Measurements from ENCODE around the gene MTRF1L.

Gene MTRF1L

GRCh38 chr6:152979116-152979515 lies 23.4 kb downstream of the MTRF1L start:
- no peak for DNase-seq
- no peaks in the 10 kb centered on the region for H3K9me3 ChIP-seq
- H3K4me3 ChIP-seq (ENCODE audit: low read depth, low read length): no peak overlapping the region
- no peak for TF ChIP-seq CTCF (IDR thresholded peaks at IDR 0.05; ENCODE audit: low read depth, low read length)
- no peaks in the 10 kb centered on the region; the same call in 1 of the 2 replicates for H3K4me1 ChIP-seq
- peaks cover 67% of the 10 kb centered on the region for H3K36me3 ChIP-seq
- H3K27me3 ChIP-seq: no peaks in the 10 kb centered on the region

- H3K36me3 ChIP-seq: peaks cover 77% of the 10 kb centered on the region
Observed at GRCh38 chr6:152978058-152978457, 24.5 kb downstream of the MTRF1L start.

GRCh38 chr6:152977556-152977955 lies 25.0 kb downstream of the MTRF1L start:
- TF ChIP-seq CTCF (IDR thresholded peaks at IDR 0.05; ENCODE audit: low read depth, low read length): no peak
- DNase-seq: no peak
- Histone ChIP-seq H3K27me3 (no peaks in the 10 kb centered on the region), H3K4me1 (no peaks in the 10 kb centered on the region; the same call in 1 of the 2 replicates), H3K4me3 (ENCODE audit: low read depth, low read length) (no peak overlapping the region), H3K9me3 (no peaks in the 10 kb centered on the region), H3K36me3 (peaks cover 82% of the 10 kb centered on the region)

More at GRCh38 chr6:152978058-152978457, 24.5 kb downstream of the MTRF1L start:
- DNase-seq: no peak
- Histone ChIP-seq H3K4me1 (no peaks in the 10 kb centered on the region; the same call in 1 of the 2 replicates), H3K9me3 (no peaks in the 10 kb centered on the region), H3K27me3 (no peaks in the 10 kb centered on the region), H3K4me3 (ENCODE audit: low read depth, low read length) (no peak overlapping the region)
- TF ChIP-seq CTCF (IDR thresholded peaks at IDR 0.05; ENCODE audit: low read depth, low read length): no peak

GRCh38 chr6:152976749-152977148 lies 25.8 kb downstream of the MTRF1L start:
- no peaks in the 10 kb centered on the region; the same call in 1 of the 2 replicates for H3K4me1 ChIP-seq
- no peak overlapping the region for H3K4me3 ChIP-seq (ENCODE audit: low read depth, low read length)
- H3K36me3 ChIP-seq: peaks cover 90% of the 10 kb centered on the region
- H3K27me3 ChIP-seq: no peaks in the 10 kb centered on the region
- no peak for DNase-seq
- TF ChIP-seq CTCF (IDR thresholded peaks at IDR 0.05; ENCODE audit: low read depth, low read length): no peak
- H3K9me3 ChIP-seq: no peaks in the 10 kb centered on the region

DNA sequence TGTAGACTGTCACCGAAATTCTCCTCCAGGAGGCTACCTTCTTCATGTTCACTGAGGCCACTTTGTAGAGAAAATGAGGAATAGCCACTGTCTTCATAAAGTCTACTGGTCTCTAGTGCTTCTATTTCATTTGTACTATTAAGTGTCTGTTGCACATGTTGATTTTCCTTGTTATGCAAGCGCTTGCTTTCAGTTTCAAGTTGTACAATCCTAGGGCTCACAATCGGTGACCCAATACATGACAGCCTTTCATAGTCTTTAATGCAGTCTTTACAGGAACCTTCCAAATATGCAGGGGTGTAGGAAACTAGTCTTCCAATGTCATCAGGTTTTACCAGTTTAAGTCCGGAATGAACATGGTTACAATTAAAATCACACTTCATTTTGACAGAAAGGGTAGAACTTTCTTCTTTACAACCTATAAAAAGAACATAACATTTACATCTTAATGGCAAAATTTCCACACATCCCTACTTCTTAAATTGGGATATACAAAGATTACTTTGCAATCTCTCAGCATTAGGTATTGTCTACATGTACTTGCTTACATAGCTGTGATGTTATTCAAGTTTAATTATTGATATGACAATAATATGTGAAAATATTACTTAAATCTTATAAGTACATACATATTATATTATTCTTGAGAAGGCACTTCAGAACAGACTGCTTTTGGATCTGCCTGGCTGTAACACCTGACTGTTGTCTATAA lies 27.1 kb downstream of the MTRF1L start:
- H3K36me3 ChIP-seq: peaks cover 97% of the 10 kb centered on the region
- no peak for TF ChIP-seq CTCF (IDR thresholded peaks at IDR 0.05; ENCODE audit: low read depth, low read length)
- H3K27me3 ChIP-seq: no peaks in the 10 kb centered on the region
- DNase-seq: no peak
- H3K4me1 ChIP-seq: no peaks in the 10 kb centered on the region; the same call in 1 of the 2 replicates
- H3K4me3 ChIP-seq (ENCODE audit: low read depth, low read length): no peak overlapping the region
- no peaks in the 10 kb centered on the region for H3K9me3 ChIP-seq

DNA sequence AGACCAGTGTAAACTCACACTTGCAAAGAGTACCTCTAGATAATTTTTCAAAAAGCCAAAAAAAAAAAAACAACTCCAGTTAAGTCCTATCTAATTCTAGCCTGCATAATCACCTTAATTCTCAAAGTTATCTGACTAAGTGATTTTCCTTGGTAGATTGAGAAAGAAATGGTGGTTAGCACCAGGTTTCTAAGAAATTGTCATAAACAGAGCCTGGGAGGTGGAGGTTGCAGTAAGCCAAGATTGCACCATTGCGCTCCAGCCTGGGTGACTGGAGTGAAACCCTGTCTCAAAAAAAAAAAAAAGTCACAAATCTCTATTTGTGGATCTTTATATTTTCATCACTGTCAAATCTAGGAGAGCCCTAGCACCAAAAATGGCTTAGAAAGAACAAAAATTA lies 28.6 kb downstream of the MTRF1L start:
- DNase-seq: no peak
- Histone ChIP-seq H3K36me3 (peaks cover 95% of the 10 kb centered on the region), H3K4me1 (no peaks in the 10 kb centered on the region; the same call in 1 of the 2 replicates), H3K4me3 (ENCODE audit: low read depth, low read length) (no peak overlapping the region), H3K9me3 (no peaks in the 10 kb centered on the region), H3K27me3 (no peaks in the 10 kb centered on the region)
- TF ChIP-seq CTCF (IDR thresholded peaks at IDR 0.05; ENCODE audit: low read depth, low read length): no peak
